ENCODE data around the gene HAUS6.

- TF ChIP-seq CTCF (IDR thresholded peaks at IDR 0.05) (no peak), POLR2A (IDR thresholded peaks at IDR 0.05) (no peak)
Observed at GRCh38 chr9:19151425-19152159, 48.9 kb upstream of the HAUS6 start.
